Measurements from ENCODE around the gene PCLO. TPM values are rescaled to one million over a fixed set of nuclear protein-coding genes. Genes with fewer than 3 reads are reported as not detected.

PCLO gene
- total RNA-seq, 1 experiment from 2014 or later = 3.1 TPM

GRCh38 chr7:82965088-82966036, 197.3 kb downstream of the PCLO start:
- Histone ChIP-seq H3K23ac (ENCODE audit: insufficient read length, low read depth, low read length) (no peak overlapping the region), H3T11ph (ENCODE audit: low read length) (no peak overlapping the region), H3K79me1 (ENCODE audit: insufficient read depth, low read depth, low read length, poor library complexity, severe bottlenecking) (no peaks in the 10 kb centered on the region), H3K4me1 (ENCODE audit: insufficient read depth, low read length) (no peaks in the 10 kb centered on the region), H2AK5ac (ENCODE audit: insufficient read length, low read length) (no peak overlapping the region), H4K8ac (replicated peaks; ENCODE audit: insufficient read length, low read depth, low read length) (no peak overlapping the region), H2BK120ac (ENCODE audit: low read depth, low read length, poor library complexity, severe bottlenecking) (no peak overlapping the region), H2AFZ (ENCODE audit: low read length) (no peak overlapping the region), H2BK20ac (ENCODE audit: low read depth, low read length, poor library complexity, severe bottlenecking) (no peak overlapping the region), H3K9me3 (ENCODE audit: control insufficient read depth, low read depth, low read length) (no peaks in the 10 kb centered on the region), H4K20me1 (ENCODE audit: control insufficient read depth, insufficient read depth, insufficient read length) (no peaks in the 10 kb centered on the region), H3K14ac (ENCODE audit: insufficient read depth, low read length) (no peak overlapping the region), H3K9ac (ENCODE audit: extremely low read depth, insufficient read length, low read length) (no peak overlapping the region), H4K5ac (ENCODE audit: insufficient read length, low read depth, low read length) (no peak overlapping the region), H4K91ac (ENCODE audit: insufficient read length, low read depth, low read length) (no peak overlapping the region), H3K79me2 (ENCODE audit: insufficient read depth, low read length) (no peaks in the 10 kb centered on the region), H3K4me2 (ENCODE audit: insufficient read depth, insufficient read length, low read length) (no peak overlapping the region), H3K27ac (ENCODE audit: insufficient read length, low read depth, low read length) (no peak overlapping the region), H3K23me2 (ENCODE audit: insufficient read length, low read depth, low read length, poor library complexity, severe bottlenecking) (no peaks in the 10 kb centered on the region), H3K18ac (ENCODE audit: insufficient read length, low read depth, low read length) (no peak overlapping the region), H2BK15ac (ENCODE audit: low read depth, low read length) (no peak overlapping the region), H3K56ac (ENCODE audit: insufficient read length, low read depth, low read length) (no peak overlapping the region), H2BK5ac (ENCODE audit: insufficient read length, low read length) (no peak overlapping the region), H3K27me3 (ENCODE audit: insufficient read depth, low read length) (no peaks in the 10 kb centered on the region), H3K4ac (ENCODE audit: low read depth, low read length) (no peak overlapping the region), H2BK12ac (ENCODE audit: insufficient read length, low read depth, low read length) (no peak overlapping the region)
- no peak for DNase-seq
- no peak for TF ChIP-seq CTCF (conservative IDR thresholded peaks at IDR 0.05)
- Mint-ChIP-seq H3K4me1 (no peaks in the 10 kb centered on the region), H3K4me3 (no peak overlapping the region), H3K27me3 (ENCODE audit: low read depth) (no peaks in the 10 kb centered on the region), H3K36me3 (ENCODE audit: insufficient read depth in 1 of 3, low read depth in 3 of 3) (peaks cover 3 to 5% (median 3%) of the 10 kb centered on the region in 3 experiments; a peak in 4 of 7 replicates), H3K9me3 (no peaks in the 10 kb centered on the region), H3K27ac (peak overlapping the region in 2 of 3 experiments; percentile 5 to 6; a peak in 1 of 7 replicates)
- no CpG with 5 or more reads among the region's 2 CpGs for WGBS (ENCODE audit: extremely low coverage, insufficient read length, low lambda C conversion rate)
